Ishikawa (cell line): ENCODE results near the gene CELF2.

Source experiments
- CEBPB ChIP-seq: IDR thresholded peaks from 2 replicates; pipeline ENCODE4 v1.6.1; 2012
- CREB1 ChIP-seq: IDR thresholded peaks from 2 replicates; pipeline ENCODE4 v1.6.1; 2012; ENCODE audit warnings: low read depth
- EGR1 ChIP-seq: IDR thresholded peaks from 2 replicates; pipeline ENCODE4 v1.6.1; 2012
- EP300 ChIP-seq: IDR thresholded peaks from 2 replicates; pipeline ENCODE4 v1.6.1; 2012; ENCODE audit warnings: borderline replicate concordance
- FOXM1 ChIP-seq: IDR thresholded peaks from 2 replicates; pipeline ENCODE4 v1.6.1; 2012; ENCODE audit warnings: low read depth, borderline replicate concordance
- NFIC ChIP-seq: IDR thresholded peaks from 2 replicates; pipeline ENCODE4 v1.6.1; 2012
- RAD21 ChIP-seq: IDR thresholded peaks from 2 replicates; pipeline ENCODE4 v1.6.1; 2012; ENCODE audit warnings: low read depth
- TAF1 ChIP-seq: IDR thresholded peaks from 2 replicates; pipeline ENCODE4 v1.6.1; 2012; ENCODE audit warnings: low read depth, mild to moderate bottlenecking
- TCF12 ChIP-seq: IDR thresholded peaks from 2 replicates; pipeline ENCODE4 v1.6.1; 2012; ENCODE audit warnings: low read depth
- TEAD4 ChIP-seq: IDR thresholded peaks from 2 replicates; pipeline ENCODE4 v1.6.1; 2012
- YY1 ChIP-seq: IDR thresholded peaks from 2 replicates; pipeline ENCODE4 v1.6.1; 2012; ENCODE audit warnings: low read depth
- ZBTB7A ChIP-seq: IDR thresholded peaks from 2 replicates; pipeline ENCODE4 v1.6.1; 2012; ENCODE audit warnings: low read depth
- TF ChIP-seq, protein P1 (sequence below): IDR thresholded peaks from 2 replicates; pipeline ENCODE4 v1.6.1; 2012
- TF ChIP-seq, protein P2 (sequence below): IDR thresholded peaks from 2 replicates; pipeline ENCODE4 v1.6.1; 2012
- TF ChIP-seq, protein P3 (sequence below): IDR thresholded peaks from 2 replicates; pipeline ENCODE4 v1.6.1; 2012; ENCODE audit warnings: low read depth, mild to moderate bottlenecking

CELF2 gene

DNA sequence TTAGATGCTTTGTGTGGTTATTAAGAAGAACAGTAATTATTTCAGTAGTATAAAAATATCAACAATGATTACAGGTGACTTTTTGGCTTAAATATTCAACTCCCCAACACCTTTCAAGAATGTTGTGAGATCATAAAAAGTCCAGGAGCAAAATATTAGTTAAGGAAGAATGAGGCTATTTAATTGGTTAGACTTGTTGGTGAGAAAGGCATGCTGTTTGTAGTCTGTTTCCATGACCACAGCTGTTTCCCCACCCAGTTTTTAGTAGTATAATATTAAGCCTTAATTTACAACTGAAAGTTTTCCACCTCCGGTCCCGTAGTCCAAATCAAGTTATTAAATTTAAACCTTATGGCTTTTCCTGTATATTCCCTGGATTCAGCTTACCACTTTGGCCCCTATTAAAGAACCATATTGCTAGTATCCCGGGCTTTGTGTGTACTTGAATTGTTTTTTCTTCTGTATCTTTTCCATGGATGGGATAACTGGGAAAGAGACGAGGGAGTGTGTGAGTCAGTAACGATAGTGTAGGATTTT is 133.3 kb downstream of the CELF2 start:
- TF ChIP-seq CEBPB (no peak), CREB1 (no peak), TEAD4 (no peak), FOXM1 (no peak), TAF1 (no peak), YY1 (no peak), NFIC (no peak), TCF12 (no peak), EP300 (no peak), RAD21 (no peak), EGR1 (no peak), ZBTB7A (no peak)
- TF ChIP-seq, protein P1, sequence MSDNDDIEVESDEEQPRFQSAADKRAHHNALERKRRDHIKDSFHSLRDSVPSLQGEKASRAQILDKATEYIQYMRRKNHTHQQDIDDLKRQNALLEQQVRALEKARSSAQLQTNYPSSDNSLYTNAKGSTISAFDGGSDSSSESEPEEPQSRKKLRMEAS = no peak

DNA sequence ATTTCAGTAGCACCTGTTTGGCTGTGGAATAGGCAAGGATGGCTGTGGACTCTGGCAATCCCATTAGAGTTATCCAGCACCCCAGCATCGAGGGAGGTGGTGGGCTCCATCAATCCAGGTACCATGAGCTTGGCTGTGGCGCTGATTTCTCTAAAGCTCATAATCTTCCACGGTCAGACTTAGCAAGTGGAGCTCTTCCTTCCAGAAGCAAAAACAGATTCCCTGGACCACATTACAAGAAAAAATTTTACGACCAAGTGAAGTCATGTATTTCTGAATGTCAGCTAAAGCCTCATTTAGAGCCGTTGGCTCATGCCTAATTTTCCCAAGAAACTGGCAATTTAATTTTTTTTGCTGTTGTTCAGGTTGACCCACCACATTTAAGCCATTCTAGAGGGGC is 135.1 kb downstream of the CELF2 start:
- no peak for TF ChIP-seq NFIC
- no peak for TF ChIP-seq RAD21
- no peak for TF ChIP-seq ZBTB7A
- TF ChIP-seq CREB1 = no peak
- TF ChIP-seq, protein P2, sequence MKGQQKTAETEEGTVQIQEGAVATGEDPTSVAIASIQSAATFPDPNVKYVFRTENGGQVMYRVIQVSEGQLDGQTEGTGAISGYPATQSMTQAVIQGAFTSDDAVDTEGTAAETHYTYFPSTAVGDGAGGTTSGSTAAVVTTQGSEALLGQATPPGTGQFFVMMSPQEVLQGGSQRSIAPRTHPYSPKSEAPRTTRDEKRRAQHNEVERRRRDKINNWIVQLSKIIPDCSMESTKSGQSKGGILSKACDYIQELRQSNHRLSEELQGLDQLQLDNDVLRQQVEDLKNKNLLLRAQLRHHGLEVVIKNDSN = no peak
- no peak for TF ChIP-seq CEBPB
- no peak for TF ChIP-seq TEAD4
- no peak for TF ChIP-seq TAF1
- TF ChIP-seq EP300 = no peak

DNA sequence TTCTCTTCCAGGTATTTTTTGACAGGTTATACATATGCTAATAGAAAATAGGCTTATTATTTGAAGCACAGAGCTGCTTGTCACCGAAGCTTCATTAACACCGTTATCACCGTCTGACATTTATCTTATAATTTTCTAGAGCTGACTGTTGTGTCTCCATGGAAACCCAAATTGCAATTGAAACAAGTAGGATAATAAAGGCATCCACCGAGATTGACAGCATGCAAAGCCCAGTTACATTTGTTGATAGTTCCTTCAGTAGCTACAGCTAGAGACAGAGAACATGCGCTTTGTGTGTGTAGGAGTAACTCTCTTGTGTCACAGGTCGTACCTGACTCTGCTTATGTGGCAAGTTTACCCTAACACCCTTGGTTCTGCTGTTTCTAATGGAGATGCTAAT is 135.6 kb downstream of the CELF2 start:
- no peak for TF ChIP-seq RAD21
- no peak for TF ChIP-seq EP300
- no peak for TF ChIP-seq TAF1

DNA sequence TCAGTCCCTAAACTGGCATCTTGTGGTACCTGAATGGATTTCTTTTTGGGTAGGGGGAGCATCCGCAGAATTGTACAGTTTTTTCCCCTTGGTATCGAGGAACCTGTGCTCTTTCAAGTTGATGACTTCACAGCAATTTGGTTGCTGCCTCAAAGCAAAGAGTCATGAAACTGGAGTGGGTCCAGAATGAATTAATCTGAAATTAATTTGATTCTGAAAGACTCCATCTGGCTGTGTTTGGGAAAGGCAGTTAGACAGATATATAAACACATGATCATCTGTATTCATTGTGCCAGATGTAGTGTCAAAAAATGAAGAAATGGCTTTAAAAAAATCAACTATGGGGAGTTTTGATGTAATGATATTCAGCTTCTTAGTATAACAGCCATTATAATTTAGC is 136.1 kb downstream of the CELF2 start:
- TF ChIP-seq FOXM1 = no peak
- no peak for TF ChIP-seq CREB1
- no peak for TF ChIP-seq YY1
- TF ChIP-seq, protein P2 = no peak
- TF ChIP-seq TAF1 = no peak
- no peak for TF ChIP-seq EP300
- TF ChIP-seq RAD21 = no peak
- no peak for TF ChIP-seq TCF12
- TF ChIP-seq, protein P1 = no peak
- TF ChIP-seq, protein P3, sequence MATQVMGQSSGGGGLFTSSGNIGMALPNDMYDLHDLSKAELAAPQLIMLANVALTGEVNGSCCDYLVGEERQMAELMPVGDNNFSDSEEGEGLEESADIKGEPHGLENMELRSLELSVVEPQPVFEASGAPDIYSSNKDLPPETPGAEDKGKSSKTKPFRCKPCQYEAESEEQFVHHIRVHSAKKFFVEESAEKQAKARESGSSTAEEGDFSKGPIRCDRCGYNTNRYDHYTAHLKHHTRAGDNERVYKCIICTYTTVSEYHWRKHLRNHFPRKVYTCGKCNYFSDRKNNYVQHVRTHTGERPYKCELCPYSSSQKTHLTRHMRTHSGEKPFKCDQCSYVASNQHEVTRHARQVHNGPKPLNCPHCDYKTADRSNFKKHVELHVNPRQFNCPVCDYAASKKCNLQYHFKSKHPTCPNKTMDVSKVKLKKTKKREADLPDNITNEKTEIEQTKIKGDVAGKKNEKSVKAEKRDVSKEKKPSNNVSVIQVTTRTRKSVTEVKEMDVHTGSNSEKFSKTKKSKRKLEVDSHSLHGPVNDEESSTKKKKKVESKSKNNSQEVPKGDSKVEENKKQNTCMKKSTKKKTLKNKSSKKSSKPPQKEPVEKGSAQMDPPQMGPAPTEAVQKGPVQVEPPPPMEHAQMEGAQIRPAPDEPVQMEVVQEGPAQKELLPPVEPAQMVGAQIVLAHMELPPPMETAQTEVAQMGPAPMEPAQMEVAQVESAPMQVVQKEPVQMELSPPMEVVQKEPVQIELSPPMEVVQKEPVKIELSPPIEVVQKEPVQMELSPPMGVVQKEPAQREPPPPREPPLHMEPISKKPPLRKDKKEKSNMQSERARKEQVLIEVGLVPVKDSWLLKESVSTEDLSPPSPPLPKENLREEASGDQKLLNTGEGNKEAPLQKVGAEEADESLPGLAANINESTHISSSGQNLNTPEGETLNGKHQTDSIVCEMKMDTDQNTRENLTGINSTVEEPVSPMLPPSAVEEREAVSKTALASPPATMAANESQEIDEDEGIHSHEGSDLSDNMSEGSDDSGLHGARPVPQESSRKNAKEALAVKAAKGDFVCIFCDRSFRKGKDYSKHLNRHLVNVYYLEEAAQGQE = no peak
- no peak for TF ChIP-seq ZBTB7A
- no peak for TF ChIP-seq NFIC
- no peak for TF ChIP-seq CEBPB
- no peak for TF ChIP-seq EGR1
- no peak for TF ChIP-seq TEAD4

DNA sequence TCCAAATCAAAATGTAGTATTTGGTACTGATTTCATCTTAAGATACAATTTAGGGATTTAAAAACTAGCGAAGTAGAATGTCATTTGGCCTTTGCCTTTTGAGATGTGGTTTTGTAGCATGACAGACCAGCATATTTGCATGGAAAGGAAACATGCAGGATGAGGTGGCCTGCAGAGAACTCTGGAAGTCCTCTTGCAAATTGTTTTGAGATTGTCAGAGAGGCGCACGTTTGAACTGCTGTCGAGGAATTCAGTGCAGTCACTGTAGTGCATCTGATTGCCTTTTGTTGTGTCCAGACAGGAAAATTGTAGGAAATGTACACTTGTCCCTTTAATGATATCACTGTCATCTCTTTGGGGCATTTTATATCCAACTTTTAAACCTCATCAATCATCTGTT is 136.7 kb downstream of the CELF2 start:
- TF ChIP-seq ZBTB7A (no peak), NFIC (no peak), CREB1 (no peak), YY1 (no peak), RAD21 (no peak), EP300 (no peak), TAF1 (no peak), TEAD4 (no peak), CEBPB (no peak), TCF12 (no peak), FOXM1 (no peak), EGR1 (no peak)
- TF ChIP-seq, protein P3 = no peak
- TF ChIP-seq, protein P2 = no peak
- TF ChIP-seq, protein P1 = no peak
